Measurements from ENCODE around the gene TMTC2.

DNA sequence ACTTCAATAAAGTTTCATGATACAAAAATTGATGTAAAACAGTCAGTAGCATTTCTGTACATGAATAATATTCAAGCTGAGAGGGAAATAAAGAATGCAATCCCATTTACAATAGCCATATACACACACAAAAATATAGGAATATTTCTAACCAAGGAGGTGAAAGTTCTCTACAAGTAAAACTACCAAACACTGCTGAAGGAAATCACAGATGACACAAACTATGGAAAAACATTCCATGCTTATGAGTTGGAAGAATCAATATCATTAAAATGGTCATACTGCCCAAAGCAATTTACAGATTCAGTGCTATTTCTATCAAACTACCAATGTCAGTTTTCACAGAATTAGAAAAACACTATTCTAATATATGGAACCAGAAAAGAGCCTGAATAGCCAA, 272.3 kb downstream of the TMTC2 start:
- no peak for TF ChIP-seq ZNF670 (tag by site-specific recombination; IDR thresholded peaks at IDR 0.05; ENCODE audit: low read depth)
- TF ChIP-seq, protein P1, sequence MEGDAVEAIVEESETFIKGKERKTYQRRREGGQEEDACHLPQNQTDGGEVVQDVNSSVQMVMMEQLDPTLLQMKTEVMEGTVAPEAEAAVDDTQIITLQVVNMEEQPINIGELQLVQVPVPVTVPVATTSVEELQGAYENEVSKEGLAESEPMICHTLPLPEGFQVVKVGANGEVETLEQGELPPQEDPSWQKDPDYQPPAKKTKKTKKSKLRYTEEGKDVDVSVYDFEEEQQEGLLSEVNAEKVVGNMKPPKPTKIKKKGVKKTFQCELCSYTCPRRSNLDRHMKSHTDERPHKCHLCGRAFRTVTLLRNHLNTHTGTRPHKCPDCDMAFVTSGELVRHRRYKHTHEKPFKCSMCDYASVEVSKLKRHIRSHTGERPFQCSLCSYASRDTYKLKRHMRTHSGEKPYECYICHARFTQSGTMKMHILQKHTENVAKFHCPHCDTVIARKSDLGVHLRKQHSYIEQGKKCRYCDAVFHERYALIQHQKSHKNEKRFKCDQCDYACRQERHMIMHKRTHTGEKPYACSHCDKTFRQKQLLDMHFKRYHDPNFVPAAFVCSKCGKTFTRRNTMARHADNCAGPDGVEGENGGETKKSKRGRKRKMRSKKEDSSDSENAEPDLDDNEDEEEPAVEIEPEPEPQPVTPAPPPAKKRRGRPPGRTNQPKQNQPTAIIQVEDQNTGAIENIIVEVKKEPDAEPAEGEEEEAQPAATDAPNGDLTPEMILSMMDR (tag by site-specific recombination; IDR thresholded peaks at IDR 0.05): no peak
